CD4-positive, alpha-beta T cell (primary cell): ENCODE results near the gene PLEKHA8. TPM values are rescaled to one million over a fixed set of nuclear protein-coding genes. Genes with fewer than 3 reads are reported as not detected.

Experiments
- ATAC-seq: fragments of 200-7000 bp; cut with Tn5 transposase; one replicate; pipeline ENCODE4 v1.10.0; 2022; ENCODE audit warnings: mild to moderate bottlenecking; ENCODE audit not compliant: poor library complexity
- CTCF ChIA-PET: fragments of 350-600 bp; sonication (Branson Sonifier 250); formaldehyde crosslinking; loops from one replicate; lab custom pipeline; 2021; ENCODE audit warnings: antibody characterized with exemption, inconsistent platforms; lab: Charles Lee
- POLR2A ChIA-PET: fragments of 350-600 bp; sonication (Branson Sonifier 250); formaldehyde crosslinking; loops from one replicate; lab custom pipeline; 2021; ENCODE audit warnings: antibody characterized with exemption, inconsistent platforms; lab: Charles Lee
- DNase-seq, 14 experiments: peaks; one replicate each; pipeline ENCODE4 v3.0.0-alpha.2; 2013 to 2020; ENCODE audit warnings: mixed read lengths in 2 of 14
- H3K27ac ChIP-seq, 2 donors: one replicate each; pipeline versions ENCODE4 v1.5.1 to v1.7.0; 2013; ENCODE audit warnings: low read length in 2 of 2, low read depth in 1 of 2, mild to moderate bottlenecking in 1 of 2
- H3K27me3 ChIP-seq, 2 experiments: 1 replicate in 1 of 2; 2 replicates in 1 of 2; pipeline versions ENCODE4 v1.6.1 to v1.7.0; 2013; ENCODE audit warnings: low read length in 2 of 2, control low read depth in 1 of 2, mild to moderate bottlenecking in 1 of 2, moderate library complexity in 1 of 2; ENCODE audit not compliant: insufficient read depth in 2 of 2, control insufficient read depth in 1 of 2
- H3K36me3 ChIP-seq: one replicate; pipeline ENCODE4 v1.6.1; 2013; ENCODE audit warnings: low read length, control low read depth; ENCODE audit not compliant: insufficient read depth
- H3K4me1 ChIP-seq: one replicate; pipeline ENCODE4 v1.6.1; 2013; ENCODE audit warnings: low read length, control low read depth; ENCODE audit not compliant: insufficient read depth
- H3K4me3 ChIP-seq: one replicate; pipeline ENCODE4 v1.5.1; 2013; ENCODE audit warnings: mild to moderate bottlenecking, low read length, moderate library complexity
- H3K9me3 ChIP-seq, 2 experiments: 1 replicate in 1 of 2; 2 replicates in 1 of 2; pipeline versions ENCODE4 v1.6.1 to v1.7.0; 2013; ENCODE audit warnings: low read length in 2 of 2, mild to moderate bottlenecking in 2 of 2, control low read depth in 1 of 2, moderate library complexity in 1 of 2; ENCODE audit not compliant: control insufficient read depth in 1 of 2, insufficient read depth in 1 of 2
- H3K27ac Mint-ChIP-seq: one replicate; pipeline ENCODE4 v1.8.0; 2020; ENCODE audit warnings: mixed read lengths
- H3K27me3 Mint-ChIP-seq: one replicate; pipeline ENCODE4 v1.8.0; 2021; ENCODE audit warnings: mixed read lengths
- H3K36me3 Mint-ChIP-seq: one replicate; pipeline ENCODE4 v1.8.0; 2021; ENCODE audit warnings: low read depth, mixed read lengths
- H3K4me1 Mint-ChIP-seq: one replicate; pipeline ENCODE4 v1.8.0; 2021; ENCODE audit warnings: low read depth, mixed read lengths
- H3K4me3 Mint-ChIP-seq: one replicate; pipeline ENCODE4 v1.8.0; 2020; ENCODE audit warnings: mild to moderate bottlenecking, mixed read lengths
- H3K9me3 Mint-ChIP-seq: one replicate; pipeline ENCODE4 v1.8.0; 2020; ENCODE audit warnings: mixed read lengths
- intact Hi-C, 2 experiments: fragments of 100-400 bp; cut with DNase I in 1 of 2; cut with micrococcal nuclease in 1 of 2; formaldehyde crosslinking; loops; one replicate each; pipeline versions ENCODE4 v1.15.1 to v1.9.0; 2023 to 2025; cut with DNase I, micrococcal nuclease
- total RNA-seq, 174 experiments: library from RNA in 2 of 174; stranded (reverse) in 2 of 174; gene quantifications; one replicate each; pipeline ENCODE4 v1.2.3 and lab custom pipeline; 2021 to 2026
- TF ChIP-seq, protein P1 (sequence below): fragments of 200-600 bp; IDR thresholded peaks from one replicate; pipeline ENCODE4 v1.8.0; 2022; ENCODE audit warnings: antibody characterized with exemption, mild to moderate bottlenecking

The PLEKHA8 gene
- total RNA-seq, 2 experiments from 2014 or later = 7.0 to 7.4 TPM

DNA sequence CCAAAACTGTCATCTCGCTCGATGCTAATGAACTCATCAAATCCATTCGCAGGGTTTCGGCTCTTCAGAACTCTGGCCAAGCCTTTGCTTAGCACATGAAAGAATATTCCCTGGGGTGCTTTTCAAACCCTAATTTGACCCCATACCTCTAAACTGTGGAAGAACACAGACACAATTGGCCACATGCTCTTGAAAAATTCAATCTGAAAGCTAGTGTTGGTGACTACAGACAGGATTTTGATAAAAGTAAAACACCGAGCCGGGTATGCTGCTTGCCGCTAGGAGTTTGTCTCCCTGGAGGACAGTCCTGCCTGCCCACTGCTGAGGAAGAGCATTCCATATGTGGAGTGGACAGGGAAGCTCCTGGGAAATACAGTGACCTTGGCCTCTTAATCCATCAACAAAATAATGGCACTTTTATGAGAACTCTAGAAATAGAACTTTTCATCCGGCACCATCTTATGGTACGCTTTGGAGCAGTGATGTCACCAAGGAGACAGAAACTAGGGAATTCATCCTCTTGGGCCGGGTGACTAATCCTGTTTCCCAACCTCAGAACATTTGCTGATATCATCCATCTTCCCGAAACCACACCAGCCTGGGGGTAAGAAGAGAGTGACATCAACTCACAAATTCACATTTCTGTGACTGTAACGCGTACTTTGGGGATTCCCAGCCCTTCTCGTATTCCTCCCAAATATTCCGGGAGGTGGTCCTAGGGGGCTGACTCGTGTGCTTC is 140.8 kb downstream of the PLEKHA8 start:
- no peaks in the 10 kb centered on the region for H3K36me3 ChIP-seq
- intact Hi-C loops = loop anchor here (5.0 to 10.0 kb wide), 2 partner anchors 183 to 186 kb away; no protein-coding TSS in a partner anchor
- no peaks in the 10 kb centered on the region for H3K4me1 Mint-ChIP-seq
- H3K27ac Mint-ChIP-seq = no peak overlapping the region
- no peak overlapping the region for H3K4me3 Mint-ChIP-seq
- H3K4me1 ChIP-seq = no peaks in the 10 kb centered on the region
- H3K27ac ChIP-seq = no peak overlapping the region
- TF ChIP-seq, protein P1, sequence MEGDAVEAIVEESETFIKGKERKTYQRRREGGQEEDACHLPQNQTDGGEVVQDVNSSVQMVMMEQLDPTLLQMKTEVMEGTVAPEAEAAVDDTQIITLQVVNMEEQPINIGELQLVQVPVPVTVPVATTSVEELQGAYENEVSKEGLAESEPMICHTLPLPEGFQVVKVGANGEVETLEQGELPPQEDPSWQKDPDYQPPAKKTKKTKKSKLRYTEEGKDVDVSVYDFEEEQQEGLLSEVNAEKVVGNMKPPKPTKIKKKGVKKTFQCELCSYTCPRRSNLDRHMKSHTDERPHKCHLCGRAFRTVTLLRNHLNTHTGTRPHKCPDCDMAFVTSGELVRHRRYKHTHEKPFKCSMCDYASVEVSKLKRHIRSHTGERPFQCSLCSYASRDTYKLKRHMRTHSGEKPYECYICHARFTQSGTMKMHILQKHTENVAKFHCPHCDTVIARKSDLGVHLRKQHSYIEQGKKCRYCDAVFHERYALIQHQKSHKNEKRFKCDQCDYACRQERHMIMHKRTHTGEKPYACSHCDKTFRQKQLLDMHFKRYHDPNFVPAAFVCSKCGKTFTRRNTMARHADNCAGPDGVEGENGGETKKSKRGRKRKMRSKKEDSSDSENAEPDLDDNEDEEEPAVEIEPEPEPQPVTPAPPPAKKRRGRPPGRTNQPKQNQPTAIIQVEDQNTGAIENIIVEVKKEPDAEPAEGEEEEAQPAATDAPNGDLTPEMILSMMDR = no peak
- CTCF ChIA-PET = no interaction called here
- H3K36me3 Mint-ChIP-seq = no peaks in the 10 kb centered on the region
- H3K4me3 ChIP-seq = no peak overlapping the region
- no peaks in the 10 kb centered on the region for H3K27me3 ChIP-seq
- POLR2A ChIA-PET = no interaction called here
- no peaks in the 10 kb centered on the region for H3K27me3 Mint-ChIP-seq
- no peak for ATAC-seq
- peak in 2 of 14 experiments; percentile 34 to 52 for DNase-seq
- no peaks in the 10 kb centered on the region for H3K9me3 ChIP-seq
- no peaks in the 10 kb centered on the region for H3K9me3 Mint-ChIP-seq

DNA sequence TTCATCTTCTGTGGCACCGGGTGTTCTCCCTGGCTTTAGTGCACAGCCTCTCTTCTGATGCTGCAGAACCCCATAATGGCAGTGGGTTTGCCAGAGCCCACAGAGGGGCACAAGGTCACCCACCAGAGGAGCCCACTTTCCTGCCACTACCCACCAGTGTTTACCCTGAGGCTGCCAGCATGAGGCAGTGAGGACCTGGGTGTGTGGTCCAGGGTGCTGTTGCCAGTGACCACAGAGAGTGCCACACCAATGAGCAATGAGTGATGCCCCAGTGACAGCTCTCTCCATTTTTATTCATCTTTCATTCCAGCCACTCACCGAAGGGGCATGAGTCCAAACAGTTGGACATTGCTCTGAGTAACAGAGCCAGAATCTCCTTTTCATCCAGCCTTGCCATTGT is 141.4 kb downstream of the PLEKHA8 start:
- TF ChIP-seq, protein P1 = no peak
- no peaks in the 10 kb centered on the region for H3K27me3 ChIP-seq
- ChIA-PET POLR2A (no interaction called here), CTCF (interaction anchor here (0.6 kb wide), 1 partner anchor 21 kb away, joined by 3 read pairs; no protein-coding TSS in a partner anchor)
- Mint-ChIP-seq H3K27ac (no peak overlapping the region), H3K27me3 (no peaks in the 10 kb centered on the region), H3K9me3 (no peaks in the 10 kb centered on the region), H3K4me3 (no peak overlapping the region), H3K36me3 (no peaks in the 10 kb centered on the region), H3K4me1 (no peaks in the 10 kb centered on the region)
- H3K27ac ChIP-seq = no peak overlapping the region
- no peaks in the 10 kb centered on the region for H3K36me3 ChIP-seq
- no peak overlapping the region for H3K4me3 ChIP-seq
- H3K4me1 ChIP-seq = no peaks in the 10 kb centered on the region
- DNase-seq (no peak), ATAC-seq (no peak)
- intact Hi-C loops = loop anchor here (5.0 to 10.0 kb wide), 2 partner anchors 183 to 185 kb away; no protein-coding TSS in a partner anchor
- H3K9me3 ChIP-seq = no peaks in the 10 kb centered on the region

DNA sequence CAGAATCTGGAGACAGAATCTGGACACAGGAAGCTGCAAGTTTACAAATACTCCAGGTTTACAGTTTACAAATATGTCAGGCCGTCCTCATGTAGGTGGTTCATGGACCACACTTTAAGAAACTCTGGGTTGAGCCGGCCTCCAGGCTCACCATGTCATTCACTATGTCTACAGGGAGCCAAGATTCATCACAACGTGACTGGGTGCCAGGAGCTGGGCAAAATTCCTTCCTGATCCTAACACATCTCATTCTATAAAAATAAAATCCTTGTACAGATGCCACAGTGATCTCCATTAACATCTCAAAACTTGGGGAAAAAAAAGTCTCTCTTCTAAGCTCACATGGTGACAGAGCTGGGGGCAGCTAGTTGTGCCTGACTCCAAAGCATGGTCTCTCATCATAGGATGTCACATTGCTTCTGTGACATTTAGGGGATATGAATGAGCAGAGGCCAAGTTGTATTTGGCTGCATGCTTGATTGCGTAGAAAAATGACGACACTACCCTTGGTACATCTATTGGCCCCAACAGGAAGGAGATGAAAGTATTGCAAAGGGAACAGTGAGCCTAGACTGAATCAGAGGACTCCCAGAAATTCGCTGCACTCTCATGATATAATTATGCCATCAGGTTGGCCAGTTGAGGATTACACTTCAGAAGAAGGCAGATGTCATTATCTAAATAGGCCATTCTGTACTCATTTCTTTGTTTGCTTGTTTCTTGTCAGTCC is 142.4 kb downstream of the PLEKHA8 start:
- no peak for ATAC-seq
- no peaks in the 10 kb centered on the region for H3K36me3 ChIP-seq
- Mint-ChIP-seq H3K27ac (no peak overlapping the region), H3K4me3 (no peak overlapping the region), H3K4me1 (no peaks in the 10 kb centered on the region), H3K27me3 (no peaks in the 10 kb centered on the region), H3K9me3 (no peaks in the 10 kb centered on the region), H3K36me3 (no peaks in the 10 kb centered on the region)
- H3K27ac ChIP-seq = no peak overlapping the region
- intact Hi-C loops = no loop called here
- H3K9me3 ChIP-seq = no peaks in the 10 kb centered on the region
- ChIA-PET POLR2A (no interaction called here), CTCF (no interaction called here)
- H3K4me3 ChIP-seq = no peak overlapping the region
- H3K27me3 ChIP-seq = no peaks in the 10 kb centered on the region
- DNase-seq = peak in 2 of 14 experiments; percentile 50 to 65
- TF ChIP-seq, protein P1 = no peak
- no peaks in the 10 kb centered on the region for H3K4me1 ChIP-seq
